Tibial artery (tissue), 4 donors: ENCODE data around the gene CSNK1A1.
"Not testable (repeated sequence)": the region's sequence is repeated elsewhere in the genome, so short reads cannot be mapped to it uniquely, and the experiment has no call there.

Experiments used
- DNase-seq, 2 donors: peaks; one replicate each; pipeline ENCODE4 v3.0.0-alpha.2; 2019
- H3K27ac ChIP-seq, 2 donors: fragments of 200-600 bp; sonication (generic) in 1 of 2; 1 replicate in 1 of 2; 2 replicates in 1 of 2; pipeline ENCODE4 v1.5.1; 2018 to 2019; ENCODE audit warnings: mild to moderate bottlenecking in 1 of 2
- H3K27me3 ChIP-seq, 2 donors: fragments of 200-600 bp; sonication (generic) in 1 of 2; one replicate each; pipeline versions ENCODE4 v1.5.1 to v1.6.0; 2016 to 2019
- H3K36me3 ChIP-seq, 3 donors: fragments of 200-600 bp; sonication (generic) in 2 of 3; one replicate each; pipeline ENCODE4 v1.5.1; 2016 to 2019; ENCODE audit warnings: mild to moderate bottlenecking in 2 of 3
- H3K4me1 ChIP-seq, 4 donors: fragments of 200-600 bp; sonication (generic) in 2 of 4; 1 replicate in 3 of 4; 2 replicates in 1 of 4; pipeline ENCODE4 v1.5.1; 2016 to 2019
- H3K4me3 ChIP-seq, 2 donors: fragments of 200-600 bp; sonication (generic) in 1 of 2; 1 replicate in 1 of 2; 2 replicates in 1 of 2; pipeline ENCODE4 v1.5.1; 2018 to 2019; ENCODE audit warnings: mild to moderate bottlenecking in 2 of 2
- H3K9me3 ChIP-seq, 3 donors: fragments of 200-600 bp; sonication (generic) in 1 of 3; one replicate each; pipeline ENCODE4 v1.5.1; 2016 to 2019
- CTCF ChIP-seq, 2 experiments: fragments of 200-600 bp in 1 of 2; fragments of 450-650 bp in 1 of 2; IDR thresholded peaks; one replicate each; pipeline ENCODE4 v1.5.1; 2017 to 2019; ENCODE audit warnings: antibody characterized with exemption in 2 of 2, mild to moderate bottlenecking in 1 of 2, moderate library complexity in 1 of 2
- intact Hi-C: fragments of 100-400 bp; cut with DNase I; formaldehyde crosslinking; loops from one replicate; pipeline ENCODE4 v1.15.0; 2023; ENCODE audit warnings: low total_unique reads

The CSNK1A1 gene

DNA sequence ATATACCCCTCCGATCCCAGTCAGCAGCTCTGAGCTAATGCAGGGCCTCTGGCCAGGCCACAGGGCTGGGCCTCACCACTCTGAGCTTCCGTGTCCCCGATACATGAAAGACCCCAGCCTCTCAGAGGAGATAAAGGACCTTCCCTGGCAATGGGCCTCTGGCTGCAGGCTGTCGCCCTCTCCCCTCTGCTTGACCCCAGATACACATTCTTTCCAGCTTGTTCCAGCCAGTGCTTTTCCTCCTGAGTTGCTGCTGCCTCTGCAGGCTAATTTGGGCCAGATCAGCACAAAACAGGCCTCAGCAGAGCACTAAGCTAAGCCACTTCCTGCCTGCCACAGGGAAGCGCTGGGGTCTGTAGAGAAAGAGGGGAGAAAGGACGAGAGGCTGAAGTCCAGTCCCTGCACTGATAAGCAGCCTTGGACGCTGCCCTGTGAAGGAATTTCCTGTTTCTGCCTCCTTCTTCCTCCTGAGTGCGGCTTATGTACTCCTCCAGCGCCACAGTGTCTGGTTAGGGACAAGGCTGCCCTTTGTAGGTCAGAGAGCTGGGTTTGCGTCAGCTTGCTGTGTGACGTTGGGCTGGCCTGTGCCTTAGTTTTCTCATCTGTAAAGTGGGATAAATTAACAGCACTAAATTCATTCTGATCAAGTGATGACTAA is 99.1 kb downstream of the CSNK1A1 start:
- no peak overlapping the region for H3K4me3 ChIP-seq
- H3K27me3 ChIP-seq = no peaks in the 10 kb centered on the region
- no peaks in the 10 kb centered on the region for H3K36me3 ChIP-seq
- H3K4me1 ChIP-seq = peaks cover 0 to 74% (median 66%) of the 10 kb centered on the region in 4 donors
- DNase-seq = peak; percentile 61 to 83
- no peak for TF ChIP-seq CTCF (IDR thresholded peaks at IDR 0.05)
- H3K27ac ChIP-seq = peak overlapping the region; percentile 88 to 92
- intact Hi-C loops = no loop called here
- no peaks in the 10 kb centered on the region for H3K9me3 ChIP-seq

GRCh38 chr5:149450199-149450598 is 101.0 kb downstream of the CSNK1A1 start:
- Histone ChIP-seq H3K4me3 (no peak overlapping the region), H3K9me3 (no peaks in the 10 kb centered on the region), H3K27ac (peak overlapping the region; percentile 88 to 92), H3K36me3 (no peaks in the 10 kb centered on the region), H3K4me1 (peaks cover 0 to 75% (median 68%) of the 10 kb centered on the region in 4 donors), H3K27me3 (no peaks in the 10 kb centered on the region)
- DNase-seq = peak; percentile 73 to 88
- no peak for TF ChIP-seq CTCF (IDR thresholded peaks at IDR 0.05)
- intact Hi-C loops = no loop called here

GRCh38 chr5:149448831-149449714 is 102.2 kb downstream of the CSNK1A1 start:
- DNase-seq = no peak
- peak; percentile 22 to 35 for TF ChIP-seq CTCF (IDR thresholded peaks at IDR 0.05)
- Histone ChIP-seq H3K4me3 (no peak overlapping the region), H3K36me3 (no peaks in the 10 kb centered on the region), H3K9me3 (no peaks in the 10 kb centered on the region), H3K27me3 (no peaks in the 10 kb centered on the region), H3K4me1 (peaks cover 0 to 79% (median 70%) of the 10 kb centered on the region in 4 donors), H3K27ac (peak overlapping the region; percentile 88 to 92)
- intact Hi-C loops = no loop called here

DNA sequence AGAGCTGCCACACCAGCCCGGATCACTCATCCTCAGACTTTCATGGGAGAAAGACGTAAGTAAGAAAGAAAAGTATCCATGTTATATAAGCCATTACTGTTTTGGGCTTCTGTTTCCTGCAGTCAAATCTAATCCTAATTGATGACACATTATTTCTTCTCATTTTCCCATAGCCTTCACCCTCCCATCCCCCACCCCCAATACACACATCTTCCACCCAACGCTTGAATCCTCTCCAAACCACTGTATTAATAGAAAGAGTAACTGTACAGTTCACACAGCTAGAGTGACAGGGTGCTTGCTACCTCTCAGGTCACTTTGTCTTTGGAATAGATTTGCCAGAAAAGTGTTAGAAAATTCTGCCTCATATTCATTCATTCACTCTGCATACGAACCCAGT is 102.8 kb downstream of the CSNK1A1 start:
- Histone ChIP-seq H3K27ac (peak overlapping the region; percentile 31 to 74), H3K4me1 (peaks cover 0 to 73% (median 65%) of the 10 kb centered on the region in 4 donors), H3K9me3 (no peaks in the 10 kb centered on the region), H3K4me3 (no peak overlapping the region), H3K36me3 (no peaks in the 10 kb centered on the region), H3K27me3 (no peaks in the 10 kb centered on the region)
- TF ChIP-seq CTCF (IDR thresholded peaks at IDR 0.05) = no peak
- DNase-seq = no peak
- intact Hi-C loops = no loop called here

DNA sequence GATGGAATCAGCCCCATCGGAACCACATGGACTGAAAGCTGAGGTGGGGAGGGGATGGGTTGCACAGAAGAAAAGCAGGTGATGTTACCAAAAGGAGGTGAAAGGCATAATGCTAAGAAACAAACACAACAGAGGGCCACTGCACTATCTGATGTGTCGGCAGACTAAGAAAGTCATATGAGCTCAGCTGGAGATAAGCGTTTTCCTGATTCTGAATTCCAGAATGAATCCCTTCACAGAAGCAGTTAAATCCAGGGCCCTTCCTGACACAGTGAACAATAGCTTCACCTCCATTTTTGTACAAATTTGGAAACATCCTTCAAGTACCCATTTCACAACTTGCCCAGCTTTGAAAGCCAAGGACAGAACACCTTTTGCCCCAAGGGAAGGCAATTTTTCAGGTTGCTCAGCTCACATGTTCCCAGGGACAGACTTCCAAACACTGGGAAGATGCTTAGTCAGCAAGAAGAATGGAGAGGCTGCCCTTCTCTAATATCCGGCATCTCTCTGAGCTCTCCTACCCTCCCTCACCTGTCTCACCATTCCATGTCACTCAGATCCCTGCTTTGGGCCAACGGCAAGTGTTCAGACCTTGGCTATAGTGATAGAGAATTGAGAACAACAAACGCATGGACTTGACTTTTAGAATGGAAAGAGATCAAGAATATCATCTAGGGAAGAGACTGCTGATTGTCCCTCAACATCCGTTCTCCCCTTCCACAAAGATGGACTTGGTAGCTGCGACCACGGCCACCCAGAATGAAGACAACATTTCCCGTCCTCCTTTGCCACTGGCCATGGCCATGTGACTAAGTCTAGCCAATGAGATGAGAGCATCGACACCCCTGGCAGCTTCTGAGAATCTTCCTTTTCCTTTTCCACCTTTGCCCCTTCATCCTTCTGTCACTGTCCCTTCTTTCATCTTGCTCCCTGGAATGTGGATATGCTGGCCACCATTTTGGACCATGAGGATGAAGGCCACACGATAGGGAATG is 103.6 kb downstream of the CSNK1A1 start:
- H3K27me3 ChIP-seq = no peaks in the 10 kb centered on the region
- peak overlapping the region; percentile 67 to 74 for H3K27ac ChIP-seq
- DNase-seq = no peak
- intact Hi-C loops = no loop called here
- H3K4me3 ChIP-seq = no peak overlapping the region
- H3K4me1 ChIP-seq = peaks cover 3 to 70% (median 61%) of the 10 kb centered on the region in 4 donors
- no peak for TF ChIP-seq CTCF (IDR thresholded peaks at IDR 0.05)
- no peaks in the 10 kb centered on the region for H3K36me3 ChIP-seq
- no peaks in the 10 kb centered on the region for H3K9me3 ChIP-seq

DNA sequence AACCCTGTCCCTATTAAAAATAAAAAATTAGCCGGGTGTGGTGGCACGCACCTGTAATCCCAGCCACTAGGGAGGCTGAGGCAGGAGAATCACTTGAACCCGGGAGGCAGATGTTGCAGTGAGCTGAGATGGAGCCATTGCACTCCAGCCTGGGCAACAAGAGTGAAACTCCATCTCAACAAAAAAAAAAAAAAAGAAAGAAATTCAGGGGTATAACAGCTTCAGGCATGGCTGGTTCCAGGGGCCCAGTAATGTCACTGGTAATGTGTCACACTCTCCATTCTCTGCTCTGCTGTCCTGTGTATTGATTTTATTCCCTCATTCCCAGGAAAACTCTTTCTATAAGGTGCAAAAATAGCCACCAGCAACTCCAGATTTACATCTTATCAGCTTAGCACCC is 104.4 kb downstream of the CSNK1A1 start:
- H3K27me3 ChIP-seq, H3K9me3 ChIP-seq, intact Hi-C loops, H3K4me3 ChIP-seq, DNase-seq, H3K36me3 ChIP-seq: not testable (repeated sequence)
- peak overlapping the region; percentile 67 to 74 for H3K27ac ChIP-seq
- H3K4me1 ChIP-seq = peaks cover 4 to 69% (median 53%) of the 10 kb centered on the region in 4 donors
